SK-N-SH (cell line): ENCODE data around the gene ISLR2. TPM values are rescaled to one million over a fixed set of nuclear protein-coding genes. Genes with fewer than 3 reads are reported as not detected.

ENCODE experiments used
- CTCF ChIA-PET: fragments of 300-600, 350-600 bp; formaldehyde crosslinking; extraction: SDS; loops from one replicate; lab custom pipeline; 2021; lab: Yijun Ruan, JAX
- POLR2A ChIA-PET: fragments of 350-600 bp; sonication (Branson Sonifier 250); formaldehyde crosslinking; extraction: SDS; loops from one replicate; lab custom pipeline; 2020; ENCODE audit warnings: antibody characterized with exemption, inconsistent platforms; lab: Yijun Ruan, JAX
- DNase-seq: peaks from one replicate; pipeline ENCODE4 v3.0.0; 2012
- H2AFZ ChIP-seq: fragments of 200-600 bp; sonication (generic); 2 replicates; pipeline ENCODE4 v1.8.1; 2016; ENCODE audit warnings: antibody characterized with exemption, mild to moderate bottlenecking, low read depth
- H3F3A ChIP-seq: fragments of 200-600 bp; sonication (generic); replicated peaks from 2 replicates; pipeline ENCODE3; 2016; ENCODE audit warnings: antibody characterized with exemption, mild to moderate bottlenecking; ENCODE audit not compliant: insufficient read depth
- H3K27ac ChIP-seq, 2 experiments: fragments of 200-500 bp in 1 of 2; fragments of 200-600 bp in 1 of 2; sonication (Bioruptor generic) in 1 of 2; sonication (generic), shearing (Covaris generic) in 1 of 2; 2 replicates each; pipeline versions ENCODE4 v1.5.1 to v1.6.1; 2014 to 2016; ENCODE audit warnings: low read depth in 2 of 2, inconsistent platforms in 1 of 2, low read length in 1 of 2, mild to moderate bottlenecking in 1 of 2, mixed read lengths in 1 of 2
- H3K27me3 ChIP-seq: fragments of 200-600 bp; sonication (generic), shearing (Covaris generic); 2 replicates; pipeline ENCODE4 v1.6.1; 2016; ENCODE audit warnings: mixed run types; ENCODE audit not compliant: insufficient read depth
- H3K36me3 ChIP-seq, 2 experiments: fragments of 200-500 bp in 1 of 2; fragments of 200-600 bp in 1 of 2; sonication (Bioruptor generic) in 1 of 2; sonication (generic) in 1 of 2; replicated peaks in 1 of 2; 2 replicates each; pipeline versions ENCODE3 to v1.5.1; 2014 to 2016; ENCODE audit warnings: low read length in 1 of 2, mild to moderate bottlenecking in 1 of 2; ENCODE audit not compliant: insufficient read depth in 2 of 2, control insufficient read depth in 1 of 2
- H3K4me1 ChIP-seq, 2 experiments: fragments of 200-500 bp in 1 of 2; fragments of 200-600 bp in 1 of 2; sonication (Bioruptor generic) in 1 of 2; sonication (generic), shearing (Covaris generic) in 1 of 2; 2 replicates each; pipeline versions ENCODE4 v1.5.1 to v1.6.1; 2014 to 2016; ENCODE audit warnings: low read depth in 1 of 2, low read length in 1 of 2, mixed run types in 1 of 2; ENCODE audit not compliant: insufficient read depth in 2 of 2, control insufficient read depth in 1 of 2
- H3K4me2 ChIP-seq: fragments of 200-600 bp; sonication (generic), shearing (Covaris generic); 2 replicates; pipeline ENCODE4 v1.6.1; 2017; ENCODE audit warnings: mixed run types
- H3K4me3 ChIP-seq, 2 experiments: fragments of 200-500 bp in 1 of 2; fragments of 200-600 bp in 1 of 2; sonication (Bioruptor generic) in 1 of 2; sonication (generic), shearing (Covaris generic) in 1 of 2; 2 replicates each; pipeline versions ENCODE4 v1.5.1 to v1.8.1; 2014 to 2016; ENCODE audit warnings: low read depth in 2 of 2, inconsistent platforms in 1 of 2, low read length in 1 of 2, mild to moderate bottlenecking in 1 of 2, mixed read lengths in 1 of 2, moderate library complexity in 1 of 2
- H3K79me2 ChIP-seq: fragments of 200-600 bp; sonication (generic); 2 replicates; pipeline ENCODE4 v1.8.1; 2017; ENCODE audit warnings: mild to moderate bottlenecking; ENCODE audit not compliant: insufficient read depth
- H3K9ac ChIP-seq: fragments of 200-600 bp; sonication (generic); 2 replicates; pipeline ENCODE4 v1.6.1; 2017; ENCODE audit warnings: mixed run types
- H3K9me2 ChIP-seq: fragments of 200-600 bp; sonication (generic); 2 replicates; pipeline ENCODE4 v1.6.1; 2017; ENCODE audit warnings: mixed run types
- H3K9me3 ChIP-seq: fragments of 200-600 bp; sonication (generic); 2 replicates; pipeline ENCODE4 v1.6.1; 2017; ENCODE audit warnings: mixed run types, mild to moderate bottlenecking, moderate library complexity
- H4K20me1 ChIP-seq: fragments of 200-600 bp; sonication (generic); 2 replicates; pipeline ENCODE4 v1.6.1; 2017; ENCODE audit warnings: mild to moderate bottlenecking, mixed run types; ENCODE audit not compliant: insufficient read depth
- EZH2phosphoT487 ChIP-seq: fragments of 200-600 bp; sonication (generic); IDR thresholded peaks from 2 replicates; pipeline ENCODE4 v1.6.1; 2017; ENCODE audit warnings: low read depth, mixed run types, mild to moderate bottlenecking, antibody characterized with exemption, moderate library complexity, borderline replicate concordance
- FOXM1 ChIP-seq: IDR thresholded peaks from 2 replicates; pipeline ENCODE4 v1.4.0; 2012; ENCODE audit warnings: low read depth, mild to moderate bottlenecking
- GABPA ChIP-seq: IDR thresholded peaks from 2 replicates; pipeline ENCODE4 v1.4.0; 2012; ENCODE audit warnings: low read depth, mild to moderate bottlenecking
- GATA2 ChIP-seq: sonication (generic); formaldehyde crosslinking; IDR thresholded peaks from 2 replicates; pipeline ENCODE4 v1.5.0; 2020; ENCODE audit warnings: mild to moderate bottlenecking, missing genetic modification reagents
- NFIC ChIP-seq: IDR thresholded peaks from 2 replicates; pipeline ENCODE4 v1.4.0; 2012; ENCODE audit warnings: borderline replicate concordance
- SIN3A ChIP-seq: IDR thresholded peaks from 2 replicates; pipeline ENCODE4 v1.6.1; 2012; ENCODE audit warnings: low read depth, mild to moderate bottlenecking, low read length, moderate library complexity, borderline replicate concordance
- SMC3 ChIP-seq: IDR thresholded peaks from 2 replicates; pipeline ENCODE4 v1.6.1; 2012; ENCODE audit warnings: low read depth, low read length, improper control_type of control experiment
- TAF1 ChIP-seq: IDR thresholded peaks from 2 replicates; pipeline ENCODE4 v1.6.1; 2012; ENCODE audit warnings: low read depth, mild to moderate bottlenecking, low read length, moderate library complexity, borderline replicate concordance
- TCF12 ChIP-seq: IDR thresholded peaks from 2 replicates; pipeline ENCODE4 v1.4.0; 2012
- TEAD4 ChIP-seq: IDR thresholded peaks from 2 replicates; pipeline ENCODE4 v1.4.0; 2012; ENCODE audit warnings: mild to moderate bottlenecking, borderline replicate concordance; ENCODE audit not compliant: insufficient read depth
- YY1 ChIP-seq: IDR thresholded peaks from 2 replicates; pipeline ENCODE4 v1.4.0; 2012; ENCODE audit warnings: low read depth, mild to moderate bottlenecking
- WGBS: methylation state at CpG from one replicate; pipeline ENCODE4 v1.1.6; 2017; ENCODE audit warnings: low lambda C conversion rate; 5-methylcytosine and 5-hydroxymethylcytosine counted together
- polyA plus RNA-seq, 3 experiments: library from polyadenylated mRNA; depleted of rRNA; stranded (reverse); fragments of >200 nt; gene quantifications; 2 replicates each; pipeline ENCODE4 v1.2.3, GENCODE V29; 2012
- TF ChIP-seq, protein P1 (sequence below): IDR thresholded peaks from 2 replicates; pipeline ENCODE4 v1.4.0; 2012; ENCODE audit warnings: low read depth, borderline replicate concordance
- TF ChIP-seq, protein P2 (sequence below): fragments of 150-350 bp; IDR thresholded peaks from 2 replicates; pipeline ENCODE4 v1.6.1; 2016; ENCODE audit warnings: mild to moderate bottlenecking, low read depth, low read length
- TF ChIP-seq, protein P3 (sequence below): fragments of 150-350 bp; IDR thresholded peaks from 2 replicates; pipeline ENCODE4 v1.6.1; 2017; ENCODE audit warnings: antibody characterized with exemption, low read length, low read depth, borderline replicate concordance
- TF ChIP-seq, protein P4 (sequence below): fragments of 200-600 bp; sonication (generic); IDR thresholded peaks from 2 replicates; pipeline ENCODE4 v1.6.1; 2017; ENCODE audit warnings: antibody characterized with exemption, mild to moderate bottlenecking, moderate library complexity
- TF ChIP-seq, protein P5 (sequence below): IDR thresholded peaks from 2 replicates; pipeline ENCODE4 v1.4.0; 2012; ENCODE audit warnings: low read depth, borderline replicate concordance

Gene ISLR2
- polyA plus RNA-seq, 1 of the 3 experiments (the other 2 are of a cell fraction): 0.56 TPM

DNA sequence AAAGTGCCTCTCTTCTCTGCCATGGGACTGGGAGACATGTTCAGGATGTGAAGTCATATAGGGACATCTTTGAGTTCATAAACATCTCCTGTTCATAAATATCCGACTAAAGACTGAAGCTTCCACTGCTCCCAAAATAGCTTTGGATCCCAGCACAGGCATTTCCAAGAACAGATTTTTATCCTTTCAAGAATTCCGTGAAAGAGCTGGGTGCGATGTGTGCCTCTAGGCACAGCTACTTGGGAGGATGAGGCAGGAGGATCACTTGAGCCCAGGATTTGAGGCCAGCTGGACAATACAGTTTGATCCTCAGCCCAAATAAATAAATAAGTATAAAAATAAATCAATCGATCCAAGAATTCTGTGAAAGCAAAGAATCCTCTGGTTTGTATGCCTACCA is 6.7 kb upstream of the ISLR2 start:
- H2AFZ ChIP-seq: no peak overlapping the region
- H3K27me3 ChIP-seq: peaks cover 12% of the 10 kb centered on the region
- no peaks in the 10 kb centered on the region for H3K79me2 ChIP-seq
- H3K27ac ChIP-seq: no peak overlapping the region
- H3F3A ChIP-seq: no peaks in the 10 kb centered on the region
- DNase-seq: no peak
- whole genome bisulfite sequencing: 76% methylated on average over 4 of the region's 4 CpGs
- POLR2A ChIA-PET: no interaction called here
- H3K4me1 ChIP-seq: peaks cover 0 to 22% of the 10 kb centered on the region in 2 experiments; a peak in 1 of 4 replicates
- TF ChIP-seq, protein P1, sequence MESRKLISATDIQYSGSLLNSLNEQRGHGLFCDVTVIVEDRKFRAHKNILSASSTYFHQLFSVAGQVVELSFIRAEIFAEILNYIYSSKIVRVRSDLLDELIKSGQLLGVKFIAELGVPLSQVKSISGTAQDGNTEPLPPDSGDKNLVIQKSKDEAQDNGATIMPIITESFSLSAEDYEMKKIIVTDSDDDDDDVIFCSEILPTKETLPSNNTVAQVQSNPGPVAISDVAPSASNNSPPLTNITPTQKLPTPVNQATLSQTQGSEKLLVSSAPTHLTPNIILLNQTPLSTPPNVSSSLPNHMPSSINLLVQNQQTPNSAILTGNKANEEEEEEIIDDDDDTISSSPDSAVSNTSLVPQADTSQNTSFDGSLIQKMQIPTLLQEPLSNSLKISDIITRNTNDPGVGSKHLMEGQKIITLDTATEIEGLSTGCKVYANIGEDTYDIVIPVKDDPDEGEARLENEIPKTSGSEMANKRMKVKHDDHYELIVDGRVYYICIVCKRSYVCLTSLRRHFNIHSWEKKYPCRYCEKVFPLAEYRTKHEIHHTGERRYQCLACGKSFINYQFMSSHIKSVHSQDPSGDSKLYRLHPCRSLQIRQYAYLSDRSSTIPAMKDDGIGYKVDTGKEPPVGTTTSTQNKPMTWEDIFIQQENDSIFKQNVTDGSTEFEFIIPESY: no peak
- TF ChIP-seq, protein P2, sequence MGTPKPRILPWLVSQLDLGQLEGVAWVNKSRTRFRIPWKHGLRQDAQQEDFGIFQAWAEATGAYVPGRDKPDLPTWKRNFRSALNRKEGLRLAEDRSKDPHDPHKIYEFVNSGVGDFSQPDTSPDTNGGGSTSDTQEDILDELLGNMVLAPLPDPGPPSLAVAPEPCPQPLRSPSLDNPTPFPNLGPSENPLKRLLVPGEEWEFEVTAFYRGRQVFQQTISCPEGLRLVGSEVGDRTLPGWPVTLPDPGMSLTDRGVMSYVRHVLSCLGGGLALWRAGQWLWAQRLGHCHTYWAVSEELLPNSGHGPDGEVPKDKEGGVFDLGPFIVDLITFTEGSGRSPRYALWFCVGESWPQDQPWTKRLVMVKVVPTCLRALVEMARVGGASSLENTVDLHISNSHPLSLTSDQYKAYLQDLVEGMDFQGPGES: no peak
- no peak for TF ChIP-seq GATA2
- TF ChIP-seq EZH2phosphoT487: no peak
- TF ChIP-seq SMC3: no peak
- TF ChIP-seq, protein P3, sequence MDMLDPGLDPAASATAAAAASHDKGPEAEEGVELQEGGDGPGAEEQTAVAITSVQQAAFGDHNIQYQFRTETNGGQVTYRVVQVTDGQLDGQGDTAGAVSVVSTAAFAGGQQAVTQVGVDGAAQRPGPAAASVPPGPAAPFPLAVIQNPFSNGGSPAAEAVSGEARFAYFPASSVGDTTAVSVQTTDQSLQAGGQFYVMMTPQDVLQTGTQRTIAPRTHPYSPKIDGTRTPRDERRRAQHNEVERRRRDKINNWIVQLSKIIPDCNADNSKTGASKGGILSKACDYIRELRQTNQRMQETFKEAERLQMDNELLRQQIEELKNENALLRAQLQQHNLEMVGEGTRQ: no peak
- TF ChIP-seq, protein P4, sequence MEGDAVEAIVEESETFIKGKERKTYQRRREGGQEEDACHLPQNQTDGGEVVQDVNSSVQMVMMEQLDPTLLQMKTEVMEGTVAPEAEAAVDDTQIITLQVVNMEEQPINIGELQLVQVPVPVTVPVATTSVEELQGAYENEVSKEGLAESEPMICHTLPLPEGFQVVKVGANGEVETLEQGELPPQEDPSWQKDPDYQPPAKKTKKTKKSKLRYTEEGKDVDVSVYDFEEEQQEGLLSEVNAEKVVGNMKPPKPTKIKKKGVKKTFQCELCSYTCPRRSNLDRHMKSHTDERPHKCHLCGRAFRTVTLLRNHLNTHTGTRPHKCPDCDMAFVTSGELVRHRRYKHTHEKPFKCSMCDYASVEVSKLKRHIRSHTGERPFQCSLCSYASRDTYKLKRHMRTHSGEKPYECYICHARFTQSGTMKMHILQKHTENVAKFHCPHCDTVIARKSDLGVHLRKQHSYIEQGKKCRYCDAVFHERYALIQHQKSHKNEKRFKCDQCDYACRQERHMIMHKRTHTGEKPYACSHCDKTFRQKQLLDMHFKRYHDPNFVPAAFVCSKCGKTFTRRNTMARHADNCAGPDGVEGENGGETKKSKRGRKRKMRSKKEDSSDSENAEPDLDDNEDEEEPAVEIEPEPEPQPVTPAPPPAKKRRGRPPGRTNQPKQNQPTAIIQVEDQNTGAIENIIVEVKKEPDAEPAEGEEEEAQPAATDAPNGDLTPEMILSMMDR: no peak
- TF ChIP-seq NFIC: no peak
- no peak for TF ChIP-seq SIN3A
- no peak for TF ChIP-seq TEAD4
- TF ChIP-seq, protein P5, sequence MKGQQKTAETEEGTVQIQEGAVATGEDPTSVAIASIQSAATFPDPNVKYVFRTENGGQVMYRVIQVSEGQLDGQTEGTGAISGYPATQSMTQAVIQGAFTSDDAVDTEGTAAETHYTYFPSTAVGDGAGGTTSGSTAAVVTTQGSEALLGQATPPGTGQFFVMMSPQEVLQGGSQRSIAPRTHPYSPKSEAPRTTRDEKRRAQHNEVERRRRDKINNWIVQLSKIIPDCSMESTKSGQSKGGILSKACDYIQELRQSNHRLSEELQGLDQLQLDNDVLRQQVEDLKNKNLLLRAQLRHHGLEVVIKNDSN: no peak
- no peak for TF ChIP-seq FOXM1
- TF ChIP-seq GABPA: no peak
- TF ChIP-seq TAF1: no peak
- TF ChIP-seq TCF12: no peak
- TF ChIP-seq YY1: no peak
- H3K4me3 ChIP-seq: no peak overlapping the region
- no peaks in the 10 kb centered on the region for H3K9me2 ChIP-seq
- CTCF ChIA-PET: interaction anchor here (1.2 to 3.8 kb wide), 6 partner anchors 20 to 197 kb away, joined by 3 to 37 read pairs (median 6); no protein-coding TSS in a partner anchor
- no peaks in the 10 kb centered on the region for H4K20me1 ChIP-seq
- H3K9me3 ChIP-seq: no peaks in the 10 kb centered on the region
- no peak overlapping the region for H3K4me2 ChIP-seq
- no peaks in the 10 kb centered on the region for H3K36me3 ChIP-seq
- no peak overlapping the region for H3K9ac ChIP-seq
